Neural cell (in vitro differentiated cells): Measurements from ENCODE around the gene KRT73. TPM values are rescaled to one million over a fixed set of nuclear protein-coding genes. Genes with fewer than 3 reads are reported as not detected.

Source experiments
- H2AFZ ChIP-seq: fragments of 200-600, 300-800 bp; sonication (generic), shearing (Covaris generic); 2 replicates; pipeline ENCODE4 v1.6.0; 2014; ENCODE audit warnings: low read depth, mild to moderate bottlenecking, antibody characterized with exemption, low read length, moderate library complexity
- H3F3A ChIP-seq: fragments of 200-600 bp; shearing (Covaris generic); 2 replicates; pipeline ENCODE4 v1.6.1; 2016; ENCODE audit warnings: mild to moderate bottlenecking, moderate library complexity, mixed read lengths, antibody characterized with exemption, low read length; ENCODE audit not compliant: insufficient read depth, poor library complexity, severe bottlenecking
- H3K27ac ChIP-seq: fragments of 200-600, 300-800 bp; sonication (generic), shearing (Covaris generic); 2 replicates; pipeline ENCODE4 v1.5.1; 2014; ENCODE audit warnings: mild to moderate bottlenecking, low read length, moderate library complexity
- H3K27me3 ChIP-seq: fragments of 300-800, 200-600 bp; sonication (generic), shearing (Covaris generic); 2 replicates; pipeline ENCODE4 v1.6.0; 2014; ENCODE audit warnings: mild to moderate bottlenecking, low read depth, low read length, moderate library complexity; ENCODE audit not compliant: insufficient read depth
- H3K36me3 ChIP-seq: fragments of 300-800, 200-600 bp; sonication (generic), shearing (Covaris generic); 2 replicates; pipeline ENCODE4 v1.5.1; 2014; ENCODE audit warnings: mild to moderate bottlenecking, antibody characterized with exemption, low read length, moderate library complexity; ENCODE audit not compliant: insufficient read depth
- H3K4me2 ChIP-seq: fragments of 300-800, 200-600 bp; sonication (generic), shearing (Covaris generic); 2 replicates; pipeline ENCODE4 v1.6.0; 2014; ENCODE audit warnings: mild to moderate bottlenecking, low read length
- H3K4me3 ChIP-seq: fragments of 300-800, 200-600 bp; sonication (generic), shearing (Covaris generic); 2 replicates; pipeline ENCODE4 v1.5.1; 2014; ENCODE audit warnings: mild to moderate bottlenecking, low read length, moderate library complexity
- H3K79me2 ChIP-seq: fragments of 200-600 bp; shearing (Covaris generic); replicated peaks from 2 replicates; pipeline ENCODE4 v1.6.0; 2014; ENCODE audit warnings: mild to moderate bottlenecking, low read length, moderate library complexity; ENCODE audit not compliant: insufficient read depth
- H3K9ac ChIP-seq: fragments of 300-800, 200-600 bp; sonication (generic), shearing (Covaris generic); 2 replicates; pipeline ENCODE4 v1.6.1; 2016; ENCODE audit warnings: mild to moderate bottlenecking, low read length, mixed read lengths
- H3K9me2 ChIP-seq: fragments of 200-600 bp; shearing (Covaris generic); 2 replicates; pipeline ENCODE4 v1.6.1; 2016; ENCODE audit warnings: mild to moderate bottlenecking, low read length, mixed read lengths; ENCODE audit not compliant: insufficient read depth
- H3K9me3 ChIP-seq: fragments of 200-600, 300-800 bp; sonication (generic), shearing (Covaris generic); 2 replicates; pipeline ENCODE4 v1.6.1; 2016; ENCODE audit warnings: mild to moderate bottlenecking, mixed run types, low read length, moderate library complexity, mixed read lengths
- H4K20me1 ChIP-seq: fragments of 200-600 bp; shearing (Covaris generic); 2 replicates; pipeline ENCODE4 v1.6.1; 2016; ENCODE audit warnings: mild to moderate bottlenecking, mixed run types; ENCODE audit not compliant: insufficient read depth
- EP300 ChIP-seq: fragments of 450-650 bp; conservative IDR thresholded peaks from 2 replicates; pipeline ENCODE4 v1.6.1; 2014; ENCODE audit warnings: antibody characterized with exemption, mild to moderate bottlenecking, moderate library complexity; ENCODE audit not compliant: poor library complexity, severe bottlenecking
- EZH2 ChIP-seq: fragments of 200-600, 300-800 bp; shearing (Covaris generic), sonication (generic); IDR thresholded peaks from 2 replicates; pipeline ENCODE4 v1.6.1; 2014; ENCODE audit warnings: antibody characterized with exemption, low read length, borderline replicate concordance, mild to moderate bottlenecking; ENCODE audit not compliant: insufficient read depth, poor library complexity, severe bottlenecking
- MXI1 ChIP-seq: fragments of 450-650 bp; conservative IDR thresholded peaks from 2 replicates; pipeline ENCODE4 v1.6.1; 2014; ENCODE audit warnings: antibody characterized with exemption, mild to moderate bottlenecking; ENCODE audit not compliant: poor library complexity, severe bottlenecking
- POLR2AphosphoS5 ChIP-seq: IDR thresholded peaks from 2 replicates; pipeline ENCODE4 v1.6.1; 2012
- RAD21 ChIP-seq: fragments of 450-650 bp; conservative IDR thresholded peaks from 2 replicates; pipeline ENCODE4 v1.6.1; 2014; ENCODE audit warnings: antibody characterized with exemption, mild to moderate bottlenecking, moderate library complexity
- SMC3 ChIP-seq: fragments of 450-650 bp; conservative IDR thresholded peaks from 2 replicates; pipeline ENCODE4 v1.6.1; 2014; ENCODE audit warnings: antibody characterized with exemption, mild to moderate bottlenecking, moderate library complexity; ENCODE audit not compliant: poor library complexity
- TAF1 ChIP-seq: IDR thresholded peaks from 2 replicates; pipeline ENCODE4 v1.6.1; 2012; ENCODE audit warnings: low read depth
- polyA plus RNA-seq: library from polyadenylated mRNA; depleted of rRNA; stranded (reverse); fragments of >200 nt; gene quantifications from 2 replicates; pipeline ENCODE4 v1.2.3, GENCODE V29; 2014
- TF ChIP-seq, protein P1 (sequence below): fragments of 450-650 bp; IDR thresholded peaks from 2 replicates; pipeline ENCODE4 v1.5.1; 2014; ENCODE audit warnings: antibody characterized with exemption, mild to moderate bottlenecking, moderate library complexity; ENCODE audit not compliant: poor library complexity, severe bottlenecking
- TF ChIP-seq, protein P2 (sequence below): IDR thresholded peaks from 2 replicates; pipeline ENCODE4 v1.6.1; 2012; ENCODE audit warnings: borderline replicate concordance

The KRT73 gene
- polyA plus RNA-seq, 1 donor from 2014 or later = not detected

DNA sequence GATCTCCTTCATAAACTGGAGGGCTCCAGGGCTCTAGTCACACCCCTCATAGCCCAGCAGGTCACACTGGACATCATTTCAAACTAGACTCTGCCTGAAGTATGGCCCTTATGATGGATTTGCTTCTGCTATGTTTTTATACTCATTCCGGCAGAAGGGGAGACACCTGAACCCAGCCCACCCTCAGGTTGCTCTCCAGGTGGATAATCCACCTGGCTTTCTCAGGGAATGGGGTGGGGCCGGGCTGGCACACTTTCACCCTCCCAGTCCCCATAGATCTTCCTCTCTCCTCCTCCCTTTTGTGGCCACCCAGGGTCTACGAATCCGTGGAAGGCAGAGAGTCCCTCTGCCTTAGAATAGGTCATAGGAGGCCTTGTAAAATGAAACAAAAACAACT is 9.8 kb upstream of the KRT73 start:
- no peaks in the 10 kb centered on the region for H3K27me3 ChIP-seq
- H3K27ac ChIP-seq = no peak overlapping the region
- no peak overlapping the region for H3K4me3 ChIP-seq
- H3K4me2 ChIP-seq = no peak overlapping the region
- H3F3A ChIP-seq = no peaks in the 10 kb centered on the region
- TF ChIP-seq SMC3 (no peak), POLR2AphosphoS5 (no peak), EZH2 (no peak), MXI1 (no peak), EP300 (no peak), RAD21 (no peak), TAF1 (no peak)
- TF ChIP-seq, protein P1, sequence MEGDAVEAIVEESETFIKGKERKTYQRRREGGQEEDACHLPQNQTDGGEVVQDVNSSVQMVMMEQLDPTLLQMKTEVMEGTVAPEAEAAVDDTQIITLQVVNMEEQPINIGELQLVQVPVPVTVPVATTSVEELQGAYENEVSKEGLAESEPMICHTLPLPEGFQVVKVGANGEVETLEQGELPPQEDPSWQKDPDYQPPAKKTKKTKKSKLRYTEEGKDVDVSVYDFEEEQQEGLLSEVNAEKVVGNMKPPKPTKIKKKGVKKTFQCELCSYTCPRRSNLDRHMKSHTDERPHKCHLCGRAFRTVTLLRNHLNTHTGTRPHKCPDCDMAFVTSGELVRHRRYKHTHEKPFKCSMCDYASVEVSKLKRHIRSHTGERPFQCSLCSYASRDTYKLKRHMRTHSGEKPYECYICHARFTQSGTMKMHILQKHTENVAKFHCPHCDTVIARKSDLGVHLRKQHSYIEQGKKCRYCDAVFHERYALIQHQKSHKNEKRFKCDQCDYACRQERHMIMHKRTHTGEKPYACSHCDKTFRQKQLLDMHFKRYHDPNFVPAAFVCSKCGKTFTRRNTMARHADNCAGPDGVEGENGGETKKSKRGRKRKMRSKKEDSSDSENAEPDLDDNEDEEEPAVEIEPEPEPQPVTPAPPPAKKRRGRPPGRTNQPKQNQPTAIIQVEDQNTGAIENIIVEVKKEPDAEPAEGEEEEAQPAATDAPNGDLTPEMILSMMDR = no peak
- TF ChIP-seq, protein P2, sequence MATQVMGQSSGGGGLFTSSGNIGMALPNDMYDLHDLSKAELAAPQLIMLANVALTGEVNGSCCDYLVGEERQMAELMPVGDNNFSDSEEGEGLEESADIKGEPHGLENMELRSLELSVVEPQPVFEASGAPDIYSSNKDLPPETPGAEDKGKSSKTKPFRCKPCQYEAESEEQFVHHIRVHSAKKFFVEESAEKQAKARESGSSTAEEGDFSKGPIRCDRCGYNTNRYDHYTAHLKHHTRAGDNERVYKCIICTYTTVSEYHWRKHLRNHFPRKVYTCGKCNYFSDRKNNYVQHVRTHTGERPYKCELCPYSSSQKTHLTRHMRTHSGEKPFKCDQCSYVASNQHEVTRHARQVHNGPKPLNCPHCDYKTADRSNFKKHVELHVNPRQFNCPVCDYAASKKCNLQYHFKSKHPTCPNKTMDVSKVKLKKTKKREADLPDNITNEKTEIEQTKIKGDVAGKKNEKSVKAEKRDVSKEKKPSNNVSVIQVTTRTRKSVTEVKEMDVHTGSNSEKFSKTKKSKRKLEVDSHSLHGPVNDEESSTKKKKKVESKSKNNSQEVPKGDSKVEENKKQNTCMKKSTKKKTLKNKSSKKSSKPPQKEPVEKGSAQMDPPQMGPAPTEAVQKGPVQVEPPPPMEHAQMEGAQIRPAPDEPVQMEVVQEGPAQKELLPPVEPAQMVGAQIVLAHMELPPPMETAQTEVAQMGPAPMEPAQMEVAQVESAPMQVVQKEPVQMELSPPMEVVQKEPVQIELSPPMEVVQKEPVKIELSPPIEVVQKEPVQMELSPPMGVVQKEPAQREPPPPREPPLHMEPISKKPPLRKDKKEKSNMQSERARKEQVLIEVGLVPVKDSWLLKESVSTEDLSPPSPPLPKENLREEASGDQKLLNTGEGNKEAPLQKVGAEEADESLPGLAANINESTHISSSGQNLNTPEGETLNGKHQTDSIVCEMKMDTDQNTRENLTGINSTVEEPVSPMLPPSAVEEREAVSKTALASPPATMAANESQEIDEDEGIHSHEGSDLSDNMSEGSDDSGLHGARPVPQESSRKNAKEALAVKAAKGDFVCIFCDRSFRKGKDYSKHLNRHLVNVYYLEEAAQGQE = no peak
- no peaks in the 10 kb centered on the region for H3K79me2 ChIP-seq
- no peaks in the 10 kb centered on the region for H3K36me3 ChIP-seq
- H3K9me2 ChIP-seq = no peaks in the 10 kb centered on the region
- no peak overlapping the region for H3K9ac ChIP-seq
- no peaks in the 10 kb centered on the region for H3K9me3 ChIP-seq
- H4K20me1 ChIP-seq = no peaks in the 10 kb centered on the region
- H2AFZ ChIP-seq = no peak overlapping the region

DNA sequence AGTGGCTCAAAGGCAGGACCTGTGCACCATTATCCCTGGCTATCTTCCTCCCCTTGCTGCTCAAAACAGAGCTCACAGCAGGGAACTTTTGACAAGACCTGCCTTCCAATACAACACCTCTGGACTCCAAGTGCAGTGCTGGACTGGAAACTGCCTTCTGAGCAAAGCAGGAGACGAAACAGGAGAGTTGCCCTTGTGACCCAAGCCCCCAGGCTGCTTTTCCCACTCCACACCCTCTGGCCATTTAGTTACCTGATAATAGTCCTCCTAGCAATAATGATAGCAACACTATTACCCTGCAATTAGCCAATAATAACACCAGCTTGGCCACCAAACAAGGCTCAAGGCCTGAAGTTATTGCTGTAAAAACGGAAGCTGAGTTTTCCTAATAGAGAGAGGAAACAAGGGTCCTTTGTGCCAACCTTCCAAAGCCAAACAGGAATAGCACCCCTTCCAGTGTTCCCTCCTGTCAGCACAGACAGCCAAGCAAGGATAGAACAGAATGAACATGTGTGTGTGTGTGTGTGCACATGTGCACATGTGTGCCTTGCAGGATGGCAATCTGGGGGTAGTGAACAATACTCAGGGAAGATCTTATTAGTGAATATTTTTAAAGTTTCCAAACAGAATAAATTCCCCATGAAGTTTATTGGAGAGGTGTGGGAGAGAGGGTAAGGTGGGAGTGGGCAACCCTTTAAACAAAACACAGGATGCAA is 9.2 kb upstream of the KRT73 start:
- Histone ChIP-seq H3K27me3 (no peaks in the 10 kb centered on the region), H3K36me3 (no peaks in the 10 kb centered on the region), H4K20me1 (no peaks in the 10 kb centered on the region), H2AFZ (no peak overlapping the region), H3F3A (no peaks in the 10 kb centered on the region), H3K9ac (no peak overlapping the region), H3K79me2 (no peaks in the 10 kb centered on the region), H3K9me2 (no peaks in the 10 kb centered on the region), H3K4me3 (no peak overlapping the region), H3K4me2 (no peak overlapping the region), H3K9me3 (no peaks in the 10 kb centered on the region), H3K27ac (no peak overlapping the region)
- TF ChIP-seq EP300 (no peak), EZH2 (no peak), TAF1 (no peak), MXI1 (no peak), SMC3 (no peak), RAD21 (no peak), POLR2AphosphoS5 (no peak)
- TF ChIP-seq, protein P1 = no peak
